IPS-NIHi11 (cell line): ENCODE results near the gene ODAD4.
"Not testable (repeated sequence)": the region's sequence is repeated elsewhere in the genome, so short reads cannot be mapped to it uniquely, and the experiment has no call there.

Experiments
- DNase-seq: peaks from one replicate; pipeline ENCODE4 v3.0.0; 2012; ENCODE audit warnings: mixed read lengths, low spot score

ODAD4 gene

DNA sequence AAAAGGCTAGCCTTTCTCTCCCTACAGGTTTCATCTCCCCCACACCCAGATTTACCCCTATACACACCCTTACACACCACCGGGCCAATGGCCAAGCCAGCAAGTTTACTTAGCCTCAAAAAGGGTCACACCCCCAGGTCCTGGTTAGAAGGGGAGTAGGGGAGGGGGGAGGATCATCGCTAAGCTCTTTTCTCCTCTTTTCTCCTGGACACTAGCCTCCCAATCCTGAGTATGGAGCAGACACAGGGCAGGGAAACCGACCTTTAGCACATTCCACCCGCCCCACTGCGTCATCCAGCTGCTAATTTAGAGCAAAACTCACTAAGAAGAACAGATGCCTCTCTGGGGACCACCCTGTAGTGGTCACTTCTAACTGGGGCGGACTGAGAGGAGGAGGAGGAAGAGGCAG lies 16.1 kb upstream of the ODAD4 start:
- DNase-seq: no peak

GRCh38 chr17:41915020-41915419 lies 15.4 kb upstream of the ODAD4 start:
- no peak for DNase-seq

DNA sequence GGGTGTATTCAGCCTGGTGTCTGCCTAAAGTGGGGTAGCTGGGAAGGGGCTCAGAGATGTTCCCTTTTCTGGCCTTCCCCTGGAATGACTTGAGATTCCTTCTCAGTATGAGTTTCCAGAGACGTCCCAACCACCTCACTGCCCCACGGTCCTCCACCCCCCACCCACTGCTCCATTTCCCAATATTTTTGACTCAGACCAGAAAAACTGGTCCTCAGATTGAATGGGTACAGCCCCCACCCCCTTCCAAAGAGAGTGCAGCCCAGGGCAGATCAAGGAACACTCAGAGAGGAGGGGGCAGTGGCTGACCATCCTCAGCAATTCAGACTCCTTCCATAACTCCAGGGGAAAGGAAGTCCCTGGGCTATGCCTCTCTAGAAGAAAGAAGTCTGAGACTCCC lies 14.9 kb upstream of the ODAD4 start:
- no peak for DNase-seq

DNA sequence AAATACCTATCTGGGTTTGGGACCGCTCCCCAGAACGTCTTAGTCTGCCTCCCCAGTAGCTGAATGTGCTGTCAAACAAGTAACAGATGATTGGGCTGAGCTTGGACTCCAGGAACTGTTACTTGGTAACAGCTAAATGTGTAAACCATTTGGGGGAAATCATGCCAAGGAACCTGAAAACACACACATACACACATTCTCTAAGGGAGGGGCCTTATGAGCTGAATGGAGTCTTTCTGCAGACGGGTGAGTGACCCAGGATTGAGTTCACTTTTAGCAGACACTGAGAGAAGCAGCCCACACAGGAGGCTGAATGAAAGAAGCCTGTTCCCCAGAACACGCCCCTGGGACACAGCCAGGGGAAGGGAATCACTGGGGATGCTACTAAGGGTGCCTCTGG lies 13.2 kb upstream of the ODAD4 start:
- DNase-seq: no peak

DNA sequence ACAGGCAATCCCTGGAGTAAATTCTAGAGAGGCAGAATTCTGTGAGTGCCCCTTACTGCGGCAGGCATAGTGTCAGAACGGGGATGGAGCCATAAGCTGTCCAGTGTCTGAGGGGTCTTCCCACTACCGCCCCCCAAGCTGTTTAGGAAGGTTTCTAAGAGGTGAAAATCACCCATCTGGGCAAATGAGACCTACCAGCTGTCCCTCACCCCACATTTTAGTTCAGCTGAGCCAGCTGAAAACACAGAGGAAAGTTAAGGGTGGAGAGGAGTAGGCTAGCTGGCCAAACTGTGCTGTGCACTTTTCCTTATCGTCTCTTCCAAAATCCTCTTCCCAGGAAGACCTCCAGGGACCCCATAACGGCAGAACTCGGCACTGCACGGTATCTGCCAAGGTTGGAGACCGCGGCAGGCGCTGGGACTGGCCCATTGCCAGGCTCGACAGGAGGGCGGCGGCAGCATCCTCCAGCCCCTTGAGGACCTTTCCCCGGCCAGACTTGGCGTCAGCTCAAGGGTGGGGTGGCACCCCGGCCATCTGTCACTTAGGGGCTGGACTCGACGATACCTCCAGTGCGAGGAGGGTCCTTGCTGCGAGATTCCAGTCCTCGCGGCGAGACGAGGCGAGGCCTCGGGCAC lies 12.6 kb upstream of the ODAD4 start:
- no peak for DNase-seq

GRCh38 chr17:41918314-41919164 lies 11.9 kb upstream of the ODAD4 start, which contains the start of gene ACLY:
Gene ACLY, minus strand, starts transcription at chr17:41918951. Its CDS starts 5,078 bp downstream, at chr17:41913873.
- DNase-seq: peak; percentile 99

DNA sequence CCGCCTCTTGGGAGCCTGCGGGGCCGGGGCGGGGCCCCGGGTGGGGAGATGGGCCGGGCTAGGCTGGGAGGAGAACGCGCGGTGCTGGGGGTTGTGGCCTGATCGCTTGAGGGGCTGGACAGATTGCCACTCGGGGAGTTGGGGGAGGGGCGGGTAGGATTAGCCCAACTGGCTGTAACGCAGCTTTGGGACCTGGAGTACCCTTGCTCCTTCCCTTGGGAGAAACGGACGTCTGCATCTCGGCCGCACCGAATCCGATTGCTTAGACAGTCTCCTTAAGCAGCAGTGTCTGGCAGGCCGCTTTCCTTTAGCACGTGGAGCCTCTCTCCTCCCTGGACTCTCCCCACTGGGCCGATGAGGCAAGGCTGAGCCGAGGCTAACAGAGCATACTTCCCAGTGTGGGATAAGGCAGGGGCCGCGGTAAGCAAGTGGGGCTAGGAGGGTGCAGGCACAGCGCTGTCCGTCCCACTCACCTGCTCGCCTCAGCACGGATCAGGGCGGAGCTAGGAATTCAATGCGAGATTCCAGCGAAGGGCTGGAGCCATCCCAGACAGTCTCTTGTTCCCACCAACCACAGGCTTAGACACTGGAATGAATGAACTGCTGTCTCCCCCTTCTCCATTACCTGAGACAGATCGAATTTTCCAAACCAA lies 11.1 kb upstream of the ODAD4 start:
- peak; percentile 83 for DNase-seq

- no peak for DNase-seq
Observed at GRCh38 chr17:41919840-41920579, 10.4 kb upstream of the ODAD4 start.

- no peak for DNase-seq
Observed at GRCh38 chr17:41920580-41920955, 9.8 kb upstream of the ODAD4 start.

DNA sequence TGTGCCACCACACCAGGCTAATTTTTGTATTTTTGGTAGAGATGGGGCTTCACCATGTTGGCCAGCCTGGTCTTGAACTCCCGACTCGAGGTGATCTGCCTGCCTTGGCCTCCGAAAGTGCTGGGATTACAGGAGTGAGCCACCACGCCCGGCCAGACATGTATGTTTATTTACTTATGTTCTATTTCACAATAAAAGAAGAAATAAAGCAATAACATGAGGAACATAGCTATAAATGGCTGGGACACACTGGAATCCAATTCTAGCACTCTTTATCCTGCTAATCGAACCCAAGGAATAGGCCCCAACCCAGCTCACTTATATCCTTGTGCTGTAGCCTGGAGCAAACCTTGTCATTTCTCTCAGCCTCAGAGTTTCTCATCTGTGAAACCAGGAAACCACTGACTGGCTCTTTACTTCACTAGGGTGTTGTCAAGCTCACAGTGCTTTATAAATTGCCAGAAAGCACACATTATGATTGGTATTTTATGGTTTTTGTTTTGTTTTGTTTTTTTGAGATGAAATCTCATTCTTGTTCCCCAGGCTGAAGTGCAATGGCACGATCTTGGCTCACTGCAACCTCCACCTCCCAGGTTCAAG lies 4.3 kb upstream of the ODAD4 start:
- no peak for DNase-seq

DNA sequence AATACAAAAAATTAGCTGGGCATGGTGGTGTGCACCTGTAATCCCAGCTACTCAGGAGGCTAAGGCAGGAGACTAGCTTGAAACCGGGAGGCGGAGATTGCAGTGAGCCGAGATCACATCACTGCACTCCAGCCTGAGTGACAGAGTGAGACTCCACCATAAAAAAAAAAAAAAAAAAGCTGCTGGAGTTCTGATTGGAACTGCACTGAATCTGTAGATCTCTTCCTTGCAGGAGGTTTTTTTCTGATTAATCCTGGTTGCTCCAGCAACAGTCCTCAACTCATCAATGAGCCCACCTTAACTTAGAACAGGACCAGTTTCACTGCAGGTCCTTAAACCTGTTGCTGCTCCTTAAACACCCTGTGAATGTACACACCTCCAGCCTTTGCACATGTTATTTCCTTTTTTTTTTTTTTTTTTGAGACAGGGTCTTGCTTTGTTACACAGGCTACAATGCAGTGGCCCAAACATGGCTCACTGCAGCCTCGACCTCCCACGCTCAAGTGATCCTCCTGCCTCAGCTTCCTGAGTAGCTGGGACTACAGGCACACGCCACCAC lies 1.6 kb upstream of the ODAD4 start:
- DNase-seq: no peak

GRCh38 chr17:41930833-41931156 lies 378 bp downstream of the ODAD4 start:
- not testable (repeated sequence) for DNase-seq

DNA sequence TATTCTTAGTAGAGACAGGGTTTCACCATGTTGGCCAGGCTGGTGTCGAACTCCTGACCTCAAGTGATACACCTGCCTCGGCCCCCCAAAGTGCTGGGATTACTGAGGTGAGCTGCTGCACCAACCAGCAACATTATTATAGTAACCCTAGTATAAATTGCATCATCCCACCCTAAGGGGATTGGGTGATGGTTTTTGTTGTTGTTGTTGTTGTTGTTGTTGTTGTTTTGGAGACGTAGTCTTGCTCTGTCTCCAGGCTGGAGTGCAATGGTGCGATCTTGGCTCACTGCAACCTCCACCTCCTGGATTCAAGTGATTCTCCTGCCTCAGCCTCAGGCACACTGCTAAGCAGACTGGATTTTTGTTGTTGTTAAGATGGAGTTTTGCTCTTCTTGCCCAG lies 1.3 kb downstream of the ODAD4 start:
- DNase-seq: not testable (repeated sequence)

- no peak for DNase-seq
Observed at GRCh38 chr17:41932816-41933389, 2.5 kb downstream of the ODAD4 start.

- DNase-seq: peak; percentile 2
Observed at GRCh38 chr17:41935641-41936040, 5.2 kb downstream of the ODAD4 start.

GRCh38 chr17:41937970-41938954 lies 7.8 kb downstream of the ODAD4 start:
- DNase-seq: no peak

GRCh38 chr17:41939044-41939692 lies 8.8 kb downstream of the ODAD4 start:
- DNase-seq: no peak

DNA sequence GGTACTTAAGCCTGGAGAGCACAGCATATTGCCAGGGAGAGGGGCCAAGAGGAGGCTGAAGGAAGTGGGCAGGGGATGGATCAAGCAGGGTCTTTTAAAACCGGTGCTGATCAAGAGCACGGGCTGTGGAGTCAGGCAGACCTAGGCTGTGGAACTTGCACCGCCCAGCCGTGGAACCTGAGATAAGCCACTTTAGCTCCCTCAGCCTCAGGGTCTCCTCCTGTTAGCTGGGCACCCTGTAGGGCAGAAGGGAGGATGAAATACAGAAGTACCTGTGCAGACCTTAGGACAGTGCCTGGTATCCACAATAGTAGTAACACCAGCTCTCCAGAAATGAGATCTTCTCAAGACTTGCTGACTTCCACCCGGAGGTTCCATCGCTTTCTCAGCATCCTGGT lies 9.3 kb downstream of the ODAD4 start:
- DNase-seq: no peak

DNA sequence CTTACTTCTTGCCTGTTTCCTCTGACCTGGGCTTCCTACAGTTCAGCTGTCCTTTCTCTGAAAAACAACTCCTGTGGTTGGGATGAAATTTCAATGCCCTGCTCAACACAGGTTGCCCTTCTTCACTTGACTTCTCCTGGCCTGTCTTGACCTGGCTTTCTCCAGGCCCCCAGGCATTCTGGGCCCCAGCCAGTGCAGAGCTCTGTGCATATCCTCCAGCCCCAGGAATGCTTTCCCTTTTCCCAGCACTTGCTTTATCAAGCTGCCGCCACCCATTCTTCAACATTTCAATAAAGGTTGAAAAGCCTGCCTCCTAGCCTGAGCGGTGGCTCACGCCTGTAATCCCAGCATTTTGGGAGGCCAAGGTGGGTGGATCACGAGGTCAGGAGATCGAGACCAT lies 10.8 kb downstream of the ODAD4 start:
- DNase-seq: no peak
